ENCODE measurements around the gene MAMSTR. TPM values are rescaled to one million over a fixed set of nuclear protein-coding genes. Genes with fewer than 3 reads are reported as not detected.

The MAMSTR gene
- total and polyA plus RNA-seq, 10 of the 15 experiments (the other 5 are each of a cell fraction or from before 2014, with no cell fraction given) = 0.04 to 0.73 (median 0.31) TPM; not detected in 1

- peaks cover 5% of the 10 kb centered on the region for H3K4me1 ChIP-seq (ENCODE audit: control insufficient read depth, insufficient read depth, low read length)
- no TSS peak for BruUV-seq (replicated peaks)
- ATAC-seq = no peak
- H3K27me3 ChIP-seq (replicated peaks in 1 of 2; ENCODE audit: control insufficient read depth in 2 of 2, insufficient read depth in 2 of 2, low read length in 1 of 2) = peaks cover 6 to 9% of the 10 kb centered on the region in 2 experiments; a peak in 3 of 4 replicates
- no peak for FAIRE-seq
- no peak overlapping the region for H3K9ac ChIP-seq (ENCODE audit: control insufficient read depth, insufficient read depth, low read length)
- 61% methylated on average over 11 of the region's 11 CpGs for WGBS (ENCODE audit: insufficient coverage, insufficient replicate concordance, low lambda C conversion rate, missing lambda C conversion rate)
- RAD21 ChIA-PET (ENCODE audit: unreplicated experiment) = no interaction called here
- no peak overlapping the region for H2AFZ ChIP-seq (ENCODE audit: control insufficient read depth, low read depth, low read length)
- in situ Hi-C loops (cut with MboI) = no loop called here
- no peak overlapping the region for H3K4me3 ChIP-seq
- no peak overlapping the region for H3K27ac ChIP-seq (ENCODE audit: control insufficient read depth, insufficient read depth)
- peaks cover 2% of the 10 kb centered on the region; the same call in 1 of the 3 replicates for H3K9me3 ChIP-seq (replicated peaks; ENCODE audit: control insufficient read depth, insufficient read depth, low read length)
- CTCF ChIA-PET = no interaction called here
- H3K79me2 ChIP-seq (ENCODE audit: control insufficient read depth, insufficient read depth, low read length) = no peaks in the 10 kb centered on the region
- SMC1A ChIA-PET (ENCODE audit: uncharacterized antibody, unreplicated experiment) = no interaction called here
- DNase-seq (ENCODE audit: low read depth, low spot score) = no peak
- H4K20me1 ChIP-seq (ENCODE audit: control insufficient read depth, insufficient read depth) = no peaks in the 10 kb centered on the region
- POLR2A ChIA-PET = no interaction called here
- no peak overlapping the region for H3K4me2 ChIP-seq (ENCODE audit: control insufficient read depth, insufficient read depth)
- intact Hi-C loops (cut with micrococcal nuclease; ENCODE audit: unreplicated experiment) = no loop called here
- no peaks in the 10 kb centered on the region for H3K36me3 ChIP-seq (ENCODE audit: control insufficient read depth in 2 of 2, insufficient read depth in 2 of 2, low read length in 1 of 2)
- TF ChIP-seq TCF12 (IDR thresholded peaks at IDR 0.05; ENCODE audit: low read depth, low read length) (no peak), CHD1 (IDR thresholded peaks at IDR 0.05; ENCODE audit: low read depth, low read length) (no peak), RAD21 (IDR thresholded peaks at IDR 0.05; ENCODE audit: insufficient read depth, low read depth, low read length) (no peak), MTA2 (IDR thresholded peaks at IDR 0.05; ENCODE audit: low read depth) (no peak), ZZZ3 (IDR thresholded peaks at IDR 0.05; ENCODE audit: control insufficient read depth, insufficient read length, low read depth) (no peak), ZBTB33 (IDR thresholded peaks at IDR 0.05) (no peak), ZNF217 (IDR thresholded peaks at IDR 0.05) (no peak), POLR2AphosphoS5 (IDR thresholded peaks at IDR 0.05; ENCODE audit: low read length) (no peak), IRF4 (IDR thresholded peaks at IDR 0.05; ENCODE audit: low read depth, low read length) (no peak)
These were observed 22.6 kb upstream of the MAMSTR start for GRCh38 chr19:48742096-48742495.
